Sigmoid colon (tissue), 7 donors: Measurements from ENCODE around the gene EXOC6B. TPM values are rescaled to one million over a fixed set of nuclear protein-coding genes. Genes with fewer than 3 reads are reported as not detected.
"Not testable (repeated sequence)": the region's sequence is repeated elsewhere in the genome, so short reads cannot be mapped to it uniquely, and the experiment has no call there.

Experiments
- DNase-seq: peaks from one replicate; pipeline ENCODE4 v3.0.0-alpha.2; 2019
- H3K27ac ChIP-seq, 4 donors: fragments of 200-600 bp; sonication (generic); one replicate each; pipeline ENCODE4 v1.5.1; 2016 to 2019; ENCODE audit warnings: mild to moderate bottlenecking in 1 of 4
- H3K27me3 ChIP-seq, 3 donors: fragments of 200-600 bp; sonication (generic); one replicate each; pipeline ENCODE4 v1.5.1; 2019; ENCODE audit warnings: mild to moderate bottlenecking in 1 of 3
- H3K36me3 ChIP-seq, 4 donors: fragments of 200-600 bp; sonication (generic); one replicate each; pipeline ENCODE4 v1.5.1; 2016 to 2019
- H3K4me1 ChIP-seq, 4 donors: fragments of 200-600 bp; sonication (generic); one replicate each; pipeline ENCODE4 v1.5.1; 2017 to 2019
- H3K4me3 ChIP-seq, 4 donors: fragments of 200-600 bp; sonication (generic); one replicate each; pipeline ENCODE4 v1.5.1; 2017 to 2019; ENCODE audit warnings: mild to moderate bottlenecking in 2 of 4, moderate library complexity in 1 of 4
- H3K9me3 ChIP-seq, 4 donors: fragments of 200-600 bp in 3 of 4; sonication (generic) in 3 of 4; one replicate each; pipeline versions ENCODE4 v1.5.1 to v1.6.1; 2013 to 2019
- CTCF ChIP-seq, 4 experiments: fragments of 450-650 bp in 3 of 4; fragments of 200-600 bp in 1 of 4; IDR thresholded peaks; one replicate each; pipeline ENCODE4 v1.5.1; 2016 to 2019; ENCODE audit warnings: antibody characterized with exemption in 4 of 4, mild to moderate bottlenecking in 3 of 4, moderate library complexity in 2 of 4
- EP300 ChIP-seq, 4 donors: sonication (generic); formaldehyde crosslinking; IDR thresholded peaks; one replicate each; pipeline ENCODE4 v1.6.1; 2017; ENCODE audit warnings: antibody characterized with exemption in 4 of 4
- POLR2A ChIP-seq, 2 donors: fragments of 450-650 bp; IDR thresholded peaks; one replicate each; pipeline ENCODE4 v1.6.1; 2016; ENCODE audit warnings: antibody characterized with exemption in 2 of 2, mild to moderate bottlenecking in 2 of 2, moderate library complexity in 2 of 2
- POLR2AphosphoS5 ChIP-seq, 4 donors: sonication (generic); formaldehyde crosslinking; IDR thresholded peaks; one replicate each; pipeline ENCODE4 v1.6.1; 2017; ENCODE audit warnings: antibody characterized with exemption in 4 of 4
- WGBS, 2 donors: extraction: QIAGEN DNeasy Blood & Tissue Kit; methylation state at CpG; one replicate each; pipeline ENCODE4 v1.1.7; 2013; 5-methylcytosine and 5-hydroxymethylcytosine counted together
- intact Hi-C: fragments of 100-400 bp; cut with DNase I; formaldehyde crosslinking; loops from one replicate; pipeline ENCODE4 v1.15.1; 2023
- polyA plus RNA-seq, 3 donors: library from polyadenylated mRNA; stranded (reverse); fragments of 200-250 nt; gene quantifications; one replicate each; pipeline ENCODE4 v1.2.3, GENCODE V29; 2013
- total RNA-seq, 4 donors: library from RNA; depleted of rRNA; stranded (reverse); fragments of >200 nt; gene quantifications; one replicate each; pipeline ENCODE4 v1.1.0, GENCODE V29; 2016
- donor health status: healthy with polysubstance abuse.
- donor health status: Bipolar disorder and iron deficiency.
- donor health status: healthy.

The EXOC6B gene
- total and polyA plus RNA-seq, 7 donors, result 5.0 to 46.1 (median 25.3) TPM

DNA sequence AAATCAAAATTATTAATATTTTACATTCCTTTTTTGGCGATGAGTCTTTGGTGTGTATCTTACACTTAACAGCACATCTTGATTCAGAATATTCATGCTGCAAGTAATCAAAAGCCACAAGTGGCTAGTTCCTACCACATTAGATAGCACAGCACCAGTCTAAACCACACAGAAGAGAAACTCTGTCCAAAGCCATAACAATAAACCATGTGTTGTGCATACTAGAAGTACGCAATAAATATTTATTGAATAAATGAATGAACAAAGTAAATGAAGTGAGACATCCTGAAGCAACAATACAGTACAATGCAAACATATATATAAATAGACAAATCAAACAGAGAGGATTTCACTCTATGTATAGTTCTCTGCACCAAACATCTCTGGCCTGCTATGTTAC lies 287.3 kb downstream of the EXOC6B start:
- TF ChIP-seq EP300 (IDR thresholded peaks at IDR 0.05) (no peak), POLR2A (IDR thresholded peaks at IDR 0.05) (no peak), CTCF (IDR thresholded peaks at IDR 0.05) (no peak), POLR2AphosphoS5 (IDR thresholded peaks at IDR 0.05) (no peak)
- H3K36me3 ChIP-seq, result no peaks in the 10 kb centered on the region
- no peak for DNase-seq
- intact Hi-C loops, result no loop called here
- WGBS, 2 donors, result 94 to 97% methylated on average over 2 of the region's 2 CpGs
- H3K4me3 ChIP-seq, result no peak overlapping the region
- H3K27ac ChIP-seq, result peak overlapping the region in 2 of 4 donors; percentile 12 to 20
- no peaks in the 10 kb centered on the region for H3K27me3 ChIP-seq
- no peaks in the 10 kb centered on the region for H3K9me3 ChIP-seq
- no peaks in the 10 kb centered on the region for H3K4me1 ChIP-seq

GRCh38 chr2:72535586-72535985 lies 290.2 kb downstream of the EXOC6B start:
- H3K4me3 ChIP-seq, H3K4me1 ChIP-seq, H3K27me3 ChIP-seq, H3K27ac ChIP-seq, DNase-seq, H3K9me3 ChIP-seq, H3K36me3 ChIP-seq, intact Hi-C loops: not testable (repeated sequence)
- 93 to 96% methylated on average over 8 of the region's 8 CpGs for WGBS, 2 donors

DNA sequence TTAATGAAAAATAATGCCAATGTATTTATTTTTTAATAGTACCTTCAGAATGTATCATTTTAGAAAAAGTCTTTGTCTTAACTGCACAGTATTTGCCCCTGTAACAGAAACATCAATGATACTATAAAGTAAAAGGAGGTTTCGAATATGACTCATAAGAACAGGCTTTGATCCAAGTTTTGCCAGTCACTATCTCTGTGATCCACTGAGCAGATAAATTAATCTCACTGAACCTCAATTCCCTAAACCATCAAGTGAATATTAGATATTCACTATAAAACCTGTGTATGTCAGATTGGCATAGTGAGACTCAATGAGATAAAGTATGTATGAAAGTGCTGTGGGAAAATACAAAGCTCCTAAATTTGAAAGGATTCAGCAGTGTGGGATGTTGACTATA lies 292.1 kb downstream of the EXOC6B start:
- Histone ChIP-seq H3K4me3 (no peak overlapping the region), H3K27me3 (no peaks in the 10 kb centered on the region), H3K36me3 (no peaks in the 10 kb centered on the region), H3K27ac (no peak overlapping the region), H3K4me1 (no peaks in the 10 kb centered on the region), H3K9me3 (no peaks in the 10 kb centered on the region)
- DNase-seq, result no peak
- intact Hi-C loops, result no loop called here
- 74 to 82% methylated on average over 1 of the region's 1 CpG for WGBS, 2 donors
- TF ChIP-seq POLR2A (IDR thresholded peaks at IDR 0.05) (no peak), EP300 (IDR thresholded peaks at IDR 0.05) (no peak), CTCF (IDR thresholded peaks at IDR 0.05) (no peak)

GRCh38 chr2:72527424-72527823 lies 298.4 kb downstream of the EXOC6B start:
- no peak overlapping the region for H3K4me3 ChIP-seq
- no peaks in the 10 kb centered on the region for H3K27me3 ChIP-seq
- no peak overlapping the region for H3K27ac ChIP-seq
- no peak for TF ChIP-seq POLR2AphosphoS5 (IDR thresholded peaks at IDR 0.05)
- no peak for TF ChIP-seq EP300 (IDR thresholded peaks at IDR 0.05)
- TF ChIP-seq CTCF (IDR thresholded peaks at IDR 0.05), result no peak
- TF ChIP-seq POLR2A (IDR thresholded peaks at IDR 0.05), result no peak
- H3K9me3 ChIP-seq, result no peaks in the 10 kb centered on the region
- WGBS, 2 donors, result 40 to 90% methylated on average over 1 of the region's 1 CpG
- DNase-seq, result no peak
- no peaks in the 10 kb centered on the region for H3K4me1 ChIP-seq
- intact Hi-C loops, result no loop called here
- H3K36me3 ChIP-seq, result no peaks in the 10 kb centered on the region

- DNase-seq, result no peak
- intact Hi-C loops, result no loop called here
- no peaks in the 10 kb centered on the region for H3K4me1 ChIP-seq
- H3K36me3 ChIP-seq, result no peaks in the 10 kb centered on the region
- no peak overlapping the region for H3K4me3 ChIP-seq
- 92 to 95% methylated on average over 1 of the region's 1 CpG for WGBS, 2 donors
- no peak for TF ChIP-seq POLR2A (IDR thresholded peaks at IDR 0.05)
- TF ChIP-seq CTCF (IDR thresholded peaks at IDR 0.05), result no peak
- TF ChIP-seq POLR2AphosphoS5 (IDR thresholded peaks at IDR 0.05), result no peak
- no peak for TF ChIP-seq EP300 (IDR thresholded peaks at IDR 0.05)
- H3K27me3 ChIP-seq, result no peaks in the 10 kb centered on the region
- no peak overlapping the region for H3K27ac ChIP-seq
- no peaks in the 10 kb centered on the region for H3K9me3 ChIP-seq
These were observed 299.2 kb downstream of the EXOC6B start for GRCh38 chr2:72526623-72527022.
